ENCODE measurements around the gene KIAA0319L. TPM values are rescaled to one million over a fixed set of nuclear protein-coding genes. Genes with fewer than 3 reads are reported as not detected.

Gene KIAA0319L
- polyA plus RNA-seq, 1 donor (not counting 4 experiments of a cell fraction or from before 2014, with no cell fraction given), result 23.8 TPM

DNA sequence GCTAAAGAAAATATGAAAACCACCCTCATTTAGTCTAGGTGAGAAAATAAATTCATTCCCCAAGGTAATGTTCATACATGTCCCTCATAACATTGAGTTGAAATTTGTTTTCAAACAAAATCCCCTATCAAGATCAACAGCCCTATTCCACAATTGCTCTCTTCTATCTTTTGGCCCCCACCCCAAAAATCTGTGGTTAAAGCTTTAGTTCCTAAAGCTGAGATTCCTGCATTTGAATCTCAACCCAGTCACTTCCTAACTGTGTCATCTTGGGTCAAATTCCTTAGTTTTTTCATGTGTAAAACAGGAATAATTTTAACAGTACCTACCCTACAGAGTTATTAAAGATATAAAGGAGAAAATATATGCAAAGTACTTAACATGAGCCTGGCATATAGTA lies 22.0 kb downstream of the KIAA0319L start:
- no peaks in the 10 kb centered on the region for H3K79me2 ChIP-seq (ENCODE audit: control insufficient read depth, insufficient read depth, low read length)
- H3K27me3 ChIP-seq (ENCODE audit: control insufficient read depth, extremely low read depth, insufficient read depth, low read length), result no peaks in the 10 kb centered on the region
- H2AFZ ChIP-seq (ENCODE audit: control insufficient read depth, low read length), result no peak overlapping the region
- no peaks in the 10 kb centered on the region for H3K4me1 ChIP-seq (ENCODE audit: control insufficient read depth, extremely low read depth, insufficient read depth, low read length)
- no peak overlapping the region for H3K9ac ChIP-seq (ENCODE audit: control insufficient read depth, extremely low read depth, insufficient read depth, low read length)
- no peak for FAIRE-seq
- no peak overlapping the region for H3K4me3 ChIP-seq (ENCODE audit: control insufficient read depth in 2 of 3, extremely low read depth in 1 of 3, insufficient read depth in 2 of 3, low read depth in 1 of 3, low read length in 3 of 3)
- no peaks in the 10 kb centered on the region for H3K9me3 ChIP-seq (ENCODE audit: control insufficient read depth, low read depth, low read length)
- dilution Hi-C loops (cut with MboI; ENCODE audit: extremely low pct_ligation_motif_present, low sequenced_read_pairs), result no loop called here
- TF ChIP-seq EZH2 (IDR thresholded peaks at IDR 0.05; ENCODE audit: low read length), result no peak
- TF ChIP-seq, protein P1, sequence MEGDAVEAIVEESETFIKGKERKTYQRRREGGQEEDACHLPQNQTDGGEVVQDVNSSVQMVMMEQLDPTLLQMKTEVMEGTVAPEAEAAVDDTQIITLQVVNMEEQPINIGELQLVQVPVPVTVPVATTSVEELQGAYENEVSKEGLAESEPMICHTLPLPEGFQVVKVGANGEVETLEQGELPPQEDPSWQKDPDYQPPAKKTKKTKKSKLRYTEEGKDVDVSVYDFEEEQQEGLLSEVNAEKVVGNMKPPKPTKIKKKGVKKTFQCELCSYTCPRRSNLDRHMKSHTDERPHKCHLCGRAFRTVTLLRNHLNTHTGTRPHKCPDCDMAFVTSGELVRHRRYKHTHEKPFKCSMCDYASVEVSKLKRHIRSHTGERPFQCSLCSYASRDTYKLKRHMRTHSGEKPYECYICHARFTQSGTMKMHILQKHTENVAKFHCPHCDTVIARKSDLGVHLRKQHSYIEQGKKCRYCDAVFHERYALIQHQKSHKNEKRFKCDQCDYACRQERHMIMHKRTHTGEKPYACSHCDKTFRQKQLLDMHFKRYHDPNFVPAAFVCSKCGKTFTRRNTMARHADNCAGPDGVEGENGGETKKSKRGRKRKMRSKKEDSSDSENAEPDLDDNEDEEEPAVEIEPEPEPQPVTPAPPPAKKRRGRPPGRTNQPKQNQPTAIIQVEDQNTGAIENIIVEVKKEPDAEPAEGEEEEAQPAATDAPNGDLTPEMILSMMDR (optimal IDR thresholded peaks at IDR 0.05 in 1 of 3, IDR thresholded peaks at IDR 0.05 in 1 of 3, conservative IDR thresholded peaks at IDR 0.05 in 1 of 3; ENCODE audit: extremely low read depth in 1 of 3, insufficient read depth in 2 of 3, low read length in 3 of 3), result no peak
- H3K9me1 ChIP-seq (ENCODE audit: control insufficient read depth, extremely low read depth, insufficient read depth, low read length), result no peaks in the 10 kb centered on the region
- no peak overlapping the region for H3K27ac ChIP-seq (ENCODE audit: control insufficient read depth, insufficient read depth, low read length)
- no peak for DNase-seq (ENCODE audit: low read depth, low spot score)
- H4K20me1 ChIP-seq (ENCODE audit: control insufficient read depth, extremely low read depth, insufficient read depth, low read length), result no peaks in the 10 kb centered on the region
- H3K36me3 ChIP-seq (ENCODE audit: control insufficient read depth in 2 of 2, extremely low read depth in 1 of 2, insufficient read depth in 2 of 2, low read length in 2 of 2), result peaks cover 0 to 5% of the 10 kb centered on the region in 2 experiments
- no peak overlapping the region for H3K4me2 ChIP-seq (ENCODE audit: control insufficient read depth, extremely low read depth, insufficient read depth, low read depth, low read length)

DNA sequence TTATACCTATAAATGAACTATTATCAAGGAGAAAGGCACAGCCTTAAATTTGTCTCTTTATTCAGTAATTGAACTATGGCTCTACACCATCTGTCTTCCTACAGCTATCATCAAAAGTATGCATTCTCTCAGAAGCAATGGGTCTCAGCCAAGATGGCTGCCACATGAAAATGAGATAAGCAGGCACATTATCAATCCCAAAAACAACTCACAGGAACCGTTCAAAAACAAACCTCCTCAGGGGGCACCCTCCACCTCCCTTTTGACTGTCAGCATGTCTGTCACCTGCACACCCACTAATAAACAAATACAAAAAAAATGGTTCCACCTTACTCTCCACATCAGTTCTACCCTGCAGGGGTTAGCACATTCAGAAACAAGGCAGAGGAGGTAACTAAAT lies 23.6 kb downstream of the KIAA0319L start:
- Histone ChIP-seq H2AFZ (ENCODE audit: control insufficient read depth, low read length) (no peak overlapping the region), H3K9me3 (ENCODE audit: control insufficient read depth, low read depth, low read length) (no peaks in the 10 kb centered on the region), H3K4me1 (ENCODE audit: control insufficient read depth, extremely low read depth, insufficient read depth, low read length) (no peaks in the 10 kb centered on the region), H4K20me1 (ENCODE audit: control insufficient read depth, extremely low read depth, insufficient read depth, low read length) (no peaks in the 10 kb centered on the region), H3K27ac (ENCODE audit: control insufficient read depth, insufficient read depth, low read length) (no peak overlapping the region), H3K9me1 (ENCODE audit: control insufficient read depth, extremely low read depth, insufficient read depth, low read length) (no peaks in the 10 kb centered on the region), H3K4me2 (ENCODE audit: control insufficient read depth, extremely low read depth, insufficient read depth, low read depth, low read length) (no peak overlapping the region), H3K79me2 (ENCODE audit: control insufficient read depth, insufficient read depth, low read length) (no peaks in the 10 kb centered on the region), H3K9ac (ENCODE audit: control insufficient read depth, extremely low read depth, insufficient read depth, low read length) (no peak overlapping the region), H3K36me3 (ENCODE audit: control insufficient read depth in 2 of 2, extremely low read depth in 1 of 2, insufficient read depth in 2 of 2, low read length in 2 of 2) (peaks cover 0 to 5% of the 10 kb centered on the region in 2 experiments), H3K4me3 (ENCODE audit: control insufficient read depth in 2 of 3, extremely low read depth in 1 of 3, insufficient read depth in 2 of 3, low read depth in 1 of 3, low read length in 3 of 3) (no peak overlapping the region), H3K27me3 (ENCODE audit: control insufficient read depth, extremely low read depth, insufficient read depth, low read length) (no peaks in the 10 kb centered on the region)
- no peak for DNase-seq (ENCODE audit: low read depth, low spot score)
- no peak for TF ChIP-seq EZH2 (IDR thresholded peaks at IDR 0.05; ENCODE audit: low read length)
- TF ChIP-seq, protein P1 (optimal IDR thresholded peaks at IDR 0.05 in 1 of 3, IDR thresholded peaks at IDR 0.05 in 1 of 3, conservative IDR thresholded peaks at IDR 0.05 in 1 of 3; ENCODE audit: extremely low read depth in 1 of 3, insufficient read depth in 2 of 3, low read length in 3 of 3), result no peak
- dilution Hi-C loops (cut with MboI; ENCODE audit: extremely low pct_ligation_motif_present, low sequenced_read_pairs), result no loop called here
- no peak for FAIRE-seq

Data from keratinocyte (primary cell).